GM19240 (cell line): Measurements from ENCODE around the gene PSMD1.
A peak's percentile ranks its signal among the peaks of the same experiment; 100 is the strongest.
"Not testable (repeated sequence)": the region's sequence is repeated elsewhere in the genome, so short reads cannot be mapped to it uniquely, and the experiment has no call there.

Source experiments
- DNase-seq: peaks from one replicate; pipeline ENCODE4 v3.0.0; 2011; ENCODE audit warnings: low spot score; ENCODE audit not compliant: insufficient read length

PSMD1 gene

DNA sequence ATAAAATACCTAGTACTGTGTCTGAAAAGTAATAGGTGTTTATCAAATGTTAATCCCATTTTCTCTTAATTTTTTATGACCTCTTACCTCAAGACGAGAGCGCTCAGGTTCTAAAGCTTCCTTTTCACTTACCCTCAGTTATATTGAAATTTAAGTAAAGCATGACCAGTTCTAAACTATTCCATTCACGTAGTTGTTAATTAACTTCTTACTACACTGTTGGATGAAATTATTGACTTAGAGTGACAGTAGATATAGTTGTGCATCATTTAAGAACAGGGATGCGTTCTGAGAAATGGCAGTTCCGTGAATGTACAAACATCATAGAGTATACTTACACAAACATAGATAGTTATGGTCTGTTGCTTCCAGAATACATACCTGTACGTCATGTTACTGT lies 88.2 kb downstream of the PSMD1 start:
- DNase-seq, result no peak

- DNase-seq, result no peak
These were observed 90.0 kb downstream of the PSMD1 start for GRCh38 chr2:231146665-231147064.

DNA sequence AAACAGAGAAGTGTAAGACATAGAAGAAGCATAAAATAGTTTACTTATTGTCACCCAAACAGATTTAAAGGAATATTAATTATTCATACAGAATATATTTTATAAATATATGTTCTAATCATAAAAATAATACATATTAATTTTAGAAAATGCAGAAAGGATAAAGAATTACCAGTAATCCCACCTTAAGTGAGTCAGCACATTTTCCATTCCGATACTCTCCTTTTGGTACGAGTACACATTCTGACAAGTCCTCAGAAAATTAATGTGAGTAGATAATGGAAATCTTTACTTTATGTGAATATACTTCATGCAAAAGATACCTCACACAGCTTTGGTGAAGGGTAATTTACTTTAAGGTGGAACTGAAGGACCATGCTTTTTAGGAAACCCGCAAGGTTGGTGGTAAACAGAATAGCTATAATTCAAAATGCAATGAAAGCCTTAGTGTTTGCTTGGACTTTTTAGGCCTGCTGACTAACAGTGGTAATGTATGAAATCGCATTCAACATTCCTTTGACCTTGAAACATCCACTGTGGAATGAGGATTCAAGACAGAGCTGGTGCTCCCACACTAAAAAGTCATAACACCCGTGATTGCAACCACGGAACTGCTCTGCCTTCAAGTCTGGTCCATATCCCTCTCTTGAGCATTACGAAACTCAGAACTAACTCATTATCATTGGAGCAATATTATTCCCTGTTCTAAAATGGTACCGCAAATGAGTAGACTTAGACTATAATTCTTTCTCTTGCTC lies 96.3 kb downstream of the PSMD1 start:
- no peak for DNase-seq

DNA sequence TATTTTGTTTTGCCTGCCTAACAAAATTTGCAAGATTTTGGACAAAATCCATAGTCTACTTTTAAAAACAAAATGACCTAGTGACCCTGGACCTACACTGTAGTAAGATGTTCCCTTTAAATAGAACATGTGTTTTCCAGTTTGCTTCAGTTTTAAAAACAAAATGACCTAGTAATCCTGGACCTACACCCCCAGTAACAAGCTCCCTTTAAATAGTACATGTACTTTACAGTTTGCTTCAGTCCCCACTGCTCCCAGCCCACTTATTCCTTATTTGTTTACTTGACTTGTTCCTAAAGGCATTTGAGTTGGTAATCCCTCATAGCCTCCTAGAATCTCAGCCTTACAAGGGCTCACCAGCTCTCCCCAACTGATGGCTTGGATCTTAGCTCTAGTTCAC lies 102.6 kb downstream of the PSMD1 start:
- DNase-seq, result no peak

GRCh38 chr2:231160701-231161100 lies 104.0 kb downstream of the PSMD1 start:
- DNase-seq, result no peak

- DNase-seq, result no peak
These were observed 104.7 kb downstream of the PSMD1 start for GRCh38 chr2:231161252-231161839.

GRCh38 chr2:231161877-231162329 lies 105.2 kb downstream of the PSMD1 start:
- no peak for DNase-seq

- DNase-seq, result no peak
These were observed 106.3 kb downstream of the PSMD1 start for GRCh38 chr2:231163011-231163410.

DNA sequence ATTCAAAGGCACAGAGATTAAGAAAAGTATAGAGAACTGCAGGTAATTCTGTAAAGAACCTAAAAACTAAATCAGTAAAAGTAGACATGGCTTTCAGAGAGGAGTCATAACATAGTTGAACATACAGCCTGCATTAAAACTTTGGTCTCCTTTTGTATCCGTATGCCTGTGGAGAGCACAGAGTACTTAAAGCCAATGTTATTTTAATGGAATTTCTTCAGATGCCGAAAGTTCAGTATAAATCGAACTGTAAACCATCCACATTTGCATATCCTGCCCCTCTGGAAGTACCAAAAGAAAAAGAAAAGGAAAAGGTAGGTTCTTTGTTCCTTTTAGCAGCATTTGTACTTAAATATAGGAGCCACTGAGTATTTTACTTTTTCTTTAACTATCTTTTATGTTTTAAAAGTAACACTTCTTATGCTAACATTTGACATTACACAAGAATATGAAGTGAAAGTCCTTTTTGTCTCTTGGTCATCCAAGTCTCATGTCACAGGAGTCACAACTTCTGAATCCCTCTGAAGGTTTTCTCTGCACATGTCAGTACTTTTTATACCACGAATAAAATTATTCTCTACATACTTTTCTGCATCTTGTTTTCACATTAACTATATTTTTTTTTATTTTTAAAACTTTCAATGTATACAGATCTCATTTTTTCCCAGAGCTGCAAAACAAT lies 106.9 kb downstream of the PSMD1 start:
- DNase-seq, result no peak

- no peak for DNase-seq
These were observed 111.2 kb downstream of the PSMD1 start for GRCh38 chr2:231167745-231168459.

- DNase-seq, result no peak
These were observed 111.9 kb downstream of the PSMD1 start for GRCh38 chr2:231168460-231169139.

GRCh38 chr2:231169488-231169887 lies 112.8 kb downstream of the PSMD1 start:
- DNase-seq, result no peak

DNA sequence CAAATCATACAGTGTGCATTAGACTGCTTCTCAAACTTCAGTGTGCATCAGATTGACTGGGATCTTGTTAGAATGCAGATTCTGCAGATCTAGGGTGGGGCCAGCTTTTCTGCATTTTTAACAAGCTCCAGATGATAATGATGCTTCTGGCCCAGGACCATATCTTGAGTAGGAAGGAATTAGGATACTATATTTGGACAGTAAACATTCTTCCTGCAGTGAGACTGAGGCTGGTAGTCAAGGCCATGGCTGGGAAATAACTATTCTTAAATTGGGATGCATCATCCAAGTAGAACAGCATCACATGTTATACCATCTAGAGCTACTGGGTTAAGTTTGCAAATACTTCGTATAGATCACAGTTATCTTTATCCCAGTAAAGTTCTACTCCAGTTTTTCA lies 113.4 kb downstream of the PSMD1 start:
- DNase-seq, result no peak

- DNase-seq, result no peak
These were observed 115.4 kb downstream of the PSMD1 start for GRCh38 chr2:231172025-231172424.

GRCh38 chr2:231174211-231174651 lies 117.6 kb downstream of the PSMD1 start:
- DNase-seq, result no peak

DNA sequence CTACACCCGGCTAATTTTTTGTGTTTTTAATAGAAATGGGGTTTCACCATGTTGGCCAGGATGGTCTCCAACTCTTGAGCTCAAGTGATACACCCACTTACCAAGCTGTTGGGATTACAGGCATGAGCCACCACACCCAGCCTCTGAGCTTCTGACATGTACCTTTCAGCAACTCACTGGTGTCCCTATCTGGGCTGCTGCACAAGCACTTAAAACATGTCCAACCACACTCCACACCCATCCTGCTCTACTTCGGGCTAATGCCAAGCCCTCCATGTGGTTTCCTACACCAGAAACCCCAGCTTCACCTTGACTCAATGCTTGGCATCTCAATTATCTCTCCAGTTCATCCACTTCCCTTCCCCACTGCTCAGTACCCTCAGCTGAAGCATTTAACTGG lies 119.4 kb downstream of the PSMD1 start:
- DNase-seq, result no peak

GRCh38 chr2:231177156-231178025 lies 120.7 kb downstream of the PSMD1 start:
- DNase-seq, result no peak

DNA sequence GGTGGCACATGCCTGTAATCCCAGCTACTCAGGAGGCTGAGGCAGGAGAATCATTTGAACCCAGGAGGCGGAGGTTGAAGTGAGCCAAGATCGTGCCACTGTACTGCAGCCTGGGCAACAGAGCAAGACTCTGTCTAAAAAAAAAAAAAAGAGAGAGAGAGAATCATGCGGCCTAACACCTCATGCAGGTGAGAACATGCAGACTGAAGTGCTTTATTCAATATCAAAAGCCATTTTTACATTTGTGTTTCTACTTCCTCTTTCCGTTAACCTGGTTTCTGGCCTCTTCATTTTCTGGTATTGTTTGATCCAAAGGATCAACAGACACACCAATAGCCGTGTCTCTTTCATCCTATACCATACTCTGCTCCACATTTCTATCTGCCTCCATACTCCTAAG lies 122.1 kb downstream of the PSMD1 start:
- DNase-seq, result not testable (repeated sequence)

DNA sequence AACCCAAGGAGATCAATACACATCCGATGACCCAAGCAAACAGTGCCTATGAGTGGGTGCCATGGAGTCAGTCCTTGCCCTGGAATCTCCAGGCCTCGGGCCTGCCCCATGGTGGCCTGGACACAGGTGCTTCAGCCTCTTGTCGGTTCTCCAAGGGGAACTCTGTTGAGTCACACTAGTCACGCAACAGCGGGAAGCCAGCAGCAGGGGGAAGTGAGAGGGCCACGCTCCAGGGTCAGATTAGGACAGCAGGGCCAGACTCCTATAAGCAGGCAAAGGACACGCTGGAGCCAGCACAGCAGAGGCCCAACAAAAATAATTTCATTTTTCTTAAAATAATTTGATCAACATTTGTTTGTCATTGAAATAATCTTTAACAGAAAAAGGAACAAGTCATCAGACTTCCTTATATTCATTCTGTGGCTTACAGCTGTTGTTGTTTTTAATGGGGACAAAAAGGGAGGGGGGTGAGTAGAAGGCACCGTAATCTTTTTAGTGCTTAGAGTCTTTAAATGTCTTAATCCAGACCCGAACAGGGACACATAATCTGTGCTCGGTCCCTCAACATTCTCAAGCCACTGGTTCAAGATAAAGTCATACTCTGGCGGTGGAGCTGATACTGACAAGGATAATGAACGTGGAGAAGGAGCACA lies 125.3 kb downstream of the PSMD1 start:
- peak; percentile 50 for DNase-seq

GRCh38 chr2:231182513-231182899 lies 125.8 kb downstream of the PSMD1 start:
- DNase-seq, result no peak
